ENCODE measurements around the gene ELP2.
A peak's percentile ranks its signal among the peaks of the same experiment; 100 is the strongest.
"Not testable (repeated sequence)": the region's sequence is repeated elsewhere in the genome, so short reads cannot be mapped to it uniquely, and the experiment has no call there.

ELP2 gene

GRCh38 chr18:36207303-36207702 lies 77.6 kb downstream of the ELP2 start:
- Histone ChIP-seq H3K27me3 (ENCODE audit: control insufficient read depth in 5 of 5, insufficient read depth in 4 of 5, low read length in 5 of 5) (no peaks in the 10 kb centered on the region), H3K9me3 (ENCODE audit: control insufficient read depth in 5 of 5, low read length in 5 of 5) (peaks cover 0 to 4% (median 0%) of the 10 kb centered on the region in 5 donors), H3K4me1 (ENCODE audit: control insufficient read depth in 5 of 5, insufficient read depth in 5 of 5, low read length in 5 of 5) (peaks cover 0 to under 1% (median 0%) of the 10 kb centered on the region in 5 donors), H3K9ac (ENCODE audit: low read length in 5 of 5) (no peak overlapping the region), H3K4me3 (ENCODE audit: low read depth in 1 of 5, low read length in 5 of 5) (no peak overlapping the region), H3K27ac (ENCODE audit: low read depth, low read length) (no peak overlapping the region), H3K36me3 (ENCODE audit: control insufficient read depth in 5 of 5, insufficient read depth in 5 of 5, low read length in 5 of 5) (no peaks in the 10 kb centered on the region)

- H3K9me3 ChIP-seq (ENCODE audit: control insufficient read depth in 5 of 5, low read length in 5 of 5); H3K27me3 ChIP-seq (ENCODE audit: control insufficient read depth in 5 of 5, insufficient read depth in 4 of 5, low read length in 5 of 5); H3K4me3 ChIP-seq (ENCODE audit: low read depth in 1 of 5, low read length in 5 of 5); H3K4me1 ChIP-seq (ENCODE audit: control insufficient read depth in 5 of 5, insufficient read depth in 5 of 5, low read length in 5 of 5); H3K27ac ChIP-seq (ENCODE audit: low read depth, low read length); H3K9ac ChIP-seq (ENCODE audit: low read length in 5 of 5); H3K36me3 ChIP-seq (ENCODE audit: control insufficient read depth in 5 of 5, insufficient read depth in 5 of 5, low read length in 5 of 5): not testable (repeated sequence)
Measured at GRCh38 chr18:36207969-36208368, 78.3 kb downstream of the ELP2 start.

GRCh38 chr18:36211612-36212065 lies 81.9 kb downstream of the ELP2 start:
- H3K27ac ChIP-seq (ENCODE audit: low read depth, low read length) = no peak overlapping the region
- H3K9me3 ChIP-seq (ENCODE audit: control insufficient read depth in 5 of 5, low read length in 5 of 5) = peaks cover 0 to 4% (median 0%) of the 10 kb centered on the region in 5 donors
- H3K4me3 ChIP-seq (ENCODE audit: low read depth in 1 of 5, low read length in 5 of 5) = no peak overlapping the region
- H3K9ac ChIP-seq (ENCODE audit: low read length in 5 of 5) = no peak overlapping the region
- peaks cover 0 to 9% (median 6%) of the 10 kb centered on the region in 5 donors for H3K4me1 ChIP-seq (ENCODE audit: control insufficient read depth in 5 of 5, insufficient read depth in 5 of 5, low read length in 5 of 5)
- no peaks in the 10 kb centered on the region for H3K27me3 ChIP-seq (ENCODE audit: control insufficient read depth in 5 of 5, insufficient read depth in 4 of 5, low read length in 5 of 5)
- peaks cover 0 to 3% (median 0%) of the 10 kb centered on the region in 5 donors for H3K36me3 ChIP-seq (ENCODE audit: control insufficient read depth in 5 of 5, insufficient read depth in 5 of 5, low read length in 5 of 5)

DNA sequence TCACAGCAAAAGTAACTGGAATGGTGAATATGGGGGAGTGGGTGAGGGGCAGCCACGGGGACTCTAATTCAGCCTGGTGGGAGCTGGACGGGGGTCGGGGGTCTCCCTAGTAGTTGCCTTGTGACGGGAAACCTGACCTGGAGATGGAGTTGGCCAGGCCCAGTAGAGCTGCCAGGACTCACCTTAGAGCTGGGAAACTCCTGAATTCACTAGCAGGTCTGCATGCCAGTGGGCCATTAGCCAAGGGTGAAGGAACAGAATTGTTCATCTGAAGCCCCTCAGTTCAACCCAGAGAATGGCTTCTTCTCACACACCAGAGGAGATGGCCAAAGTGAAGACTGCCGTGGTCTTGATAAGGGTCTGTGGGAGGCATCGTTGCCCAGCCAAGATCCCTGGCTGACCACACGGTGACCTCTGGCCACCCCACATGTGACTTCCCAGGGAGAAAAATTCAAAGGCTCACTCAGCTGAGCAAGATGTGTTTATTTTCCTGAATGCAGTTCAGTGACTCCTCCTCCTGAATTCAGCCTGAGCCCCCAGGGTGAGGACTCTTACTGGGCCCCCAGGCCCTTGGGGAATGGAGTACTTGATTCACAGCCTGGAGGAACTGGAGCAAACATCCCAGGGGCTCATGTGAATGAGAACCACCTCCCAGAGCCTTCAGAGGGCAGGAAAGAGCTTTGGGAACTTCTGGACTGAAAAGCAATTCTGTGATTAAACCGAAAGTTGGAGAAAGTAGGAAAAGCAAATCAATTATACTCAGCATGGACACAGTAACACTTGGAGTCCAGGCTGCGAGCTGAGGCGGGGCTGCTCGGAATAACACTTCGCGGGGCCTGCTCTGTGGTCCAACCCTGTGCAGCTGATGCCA lies 82.8 kb downstream of the ELP2 start:
- Histone ChIP-seq H3K36me3 (ENCODE audit: control insufficient read depth in 5 of 5, insufficient read depth in 5 of 5, low read length in 5 of 5) (peaks cover 0 to 3% (median 0%) of the 10 kb centered on the region in 5 donors), H3K27me3 (ENCODE audit: control insufficient read depth in 5 of 5, insufficient read depth in 4 of 5, low read length in 5 of 5) (no peaks in the 10 kb centered on the region), H3K4me1 (ENCODE audit: control insufficient read depth in 5 of 5, insufficient read depth in 5 of 5, low read length in 5 of 5) (peaks cover 0 to 9% (median 6%) of the 10 kb centered on the region in 5 donors), H3K27ac (ENCODE audit: low read depth, low read length) (no peak overlapping the region), H3K4me3 (ENCODE audit: low read depth in 1 of 5, low read length in 5 of 5) (peak overlapping the region in 1 of 5 donors; percentile 9), H3K9me3 (ENCODE audit: control insufficient read depth in 5 of 5, low read length in 5 of 5) (peaks cover 0 to 4% (median 0%) of the 10 kb centered on the region in 5 donors), H3K9ac (ENCODE audit: low read length in 5 of 5) (no peak overlapping the region)

DNA sequence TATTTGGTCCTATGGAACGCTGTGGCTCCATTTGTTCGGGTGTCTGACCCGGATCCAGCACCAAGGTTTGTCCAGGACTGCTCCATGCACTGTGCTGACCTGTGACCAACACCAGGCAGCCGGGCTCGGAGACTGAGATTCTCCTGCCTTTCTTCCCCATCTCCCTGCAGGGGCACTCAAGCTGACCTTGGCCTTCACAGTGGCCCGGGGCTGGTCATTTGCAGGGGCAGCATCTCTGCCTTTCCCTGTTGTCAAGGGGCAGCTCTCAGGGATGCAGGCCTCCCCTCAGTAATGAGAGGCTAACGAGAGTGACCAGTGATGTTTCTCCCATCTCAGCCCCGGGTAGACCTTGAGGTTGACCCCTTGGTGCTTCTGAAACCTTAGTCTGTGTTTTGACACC lies 85.1 kb downstream of the ELP2 start:
- no peaks in the 10 kb centered on the region for H3K9me3 ChIP-seq (ENCODE audit: control insufficient read depth in 5 of 5, low read length in 5 of 5)
- no peak overlapping the region for H3K4me3 ChIP-seq (ENCODE audit: low read depth in 1 of 5, low read length in 5 of 5)
- H3K4me1 ChIP-seq (ENCODE audit: control insufficient read depth in 5 of 5, insufficient read depth in 5 of 5, low read length in 5 of 5) = peaks cover 0 to 9% (median 6%) of the 10 kb centered on the region in 5 donors
- peaks cover 0 to 3% (median 0%) of the 10 kb centered on the region in 5 donors for H3K36me3 ChIP-seq (ENCODE audit: control insufficient read depth in 5 of 5, insufficient read depth in 5 of 5, low read length in 5 of 5)
- no peak overlapping the region for H3K27ac ChIP-seq (ENCODE audit: low read depth, low read length)
- no peaks in the 10 kb centered on the region for H3K27me3 ChIP-seq (ENCODE audit: control insufficient read depth in 5 of 5, insufficient read depth in 4 of 5, low read length in 5 of 5)
- no peak overlapping the region for H3K9ac ChIP-seq (ENCODE audit: low read length in 5 of 5)

DNA sequence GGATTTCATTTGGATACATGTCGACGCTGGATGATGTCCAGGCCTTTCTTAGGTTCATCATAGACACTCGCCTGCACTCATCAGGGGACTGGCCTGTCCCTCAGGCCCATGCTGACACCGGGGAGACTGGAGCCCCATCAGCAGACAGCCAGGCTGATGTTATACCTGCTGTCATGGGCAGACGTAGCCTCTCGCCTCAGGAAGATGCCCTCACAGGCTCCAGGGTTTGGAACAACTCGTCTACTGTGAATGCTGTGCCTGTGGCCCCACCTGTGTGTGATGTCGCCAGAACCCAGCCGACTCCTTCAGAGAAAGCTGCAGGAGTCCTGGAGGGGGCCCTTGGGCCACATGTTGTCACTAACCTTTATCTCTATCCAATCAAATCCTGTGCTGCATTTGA lies 85.9 kb downstream of the ELP2 start:
- no peak overlapping the region for H3K4me3 ChIP-seq (ENCODE audit: low read depth in 1 of 5, low read length in 5 of 5)
- no peaks in the 10 kb centered on the region for H3K27me3 ChIP-seq (ENCODE audit: control insufficient read depth in 5 of 5, insufficient read depth in 4 of 5, low read length in 5 of 5)
- H3K9ac ChIP-seq (ENCODE audit: low read length in 5 of 5) = no peak overlapping the region
- H3K36me3 ChIP-seq (ENCODE audit: control insufficient read depth in 5 of 5, insufficient read depth in 5 of 5, low read length in 5 of 5) = peaks cover 0 to 3% (median 0%) of the 10 kb centered on the region in 5 donors
- no peak overlapping the region for H3K27ac ChIP-seq (ENCODE audit: low read depth, low read length)
- no peaks in the 10 kb centered on the region for H3K9me3 ChIP-seq (ENCODE audit: control insufficient read depth in 5 of 5, low read length in 5 of 5)
- H3K4me1 ChIP-seq (ENCODE audit: control insufficient read depth in 5 of 5, insufficient read depth in 5 of 5, low read length in 5 of 5) = peaks cover 0 to 9% (median 6%) of the 10 kb centered on the region in 5 donors

DNA sequence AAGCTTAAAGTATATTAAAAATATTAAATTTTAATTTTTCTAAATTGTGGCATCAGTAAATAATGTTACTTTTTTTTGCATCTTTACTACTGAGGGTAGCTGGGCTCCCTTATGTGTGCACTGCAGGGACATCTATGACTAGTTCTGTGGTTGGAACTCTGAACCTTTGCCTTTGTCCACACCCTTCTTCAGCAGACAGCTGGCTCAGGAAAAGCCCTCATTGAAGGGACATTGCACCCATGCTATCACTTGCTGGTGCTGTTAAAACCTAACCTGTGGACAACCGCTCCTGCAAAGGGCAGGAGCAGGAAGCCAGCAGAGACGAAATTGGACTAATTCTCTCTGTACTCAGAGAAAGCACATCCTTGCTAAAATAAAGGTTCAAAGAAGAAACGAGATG lies 87.6 kb downstream of the ELP2 start:
- Histone ChIP-seq H3K27ac (ENCODE audit: low read depth, low read length) (no peak overlapping the region), H3K4me3 (ENCODE audit: low read depth in 1 of 5, low read length in 5 of 5) (no peak overlapping the region), H3K27me3 (ENCODE audit: control insufficient read depth in 5 of 5, insufficient read depth in 4 of 5, low read length in 5 of 5) (no peaks in the 10 kb centered on the region), H3K36me3 (ENCODE audit: control insufficient read depth in 5 of 5, insufficient read depth in 5 of 5, low read length in 5 of 5) (peaks cover 0 to 3% (median 0%) of the 10 kb centered on the region in 5 donors), H3K9ac (ENCODE audit: low read length in 5 of 5) (no peak overlapping the region), H3K9me3 (ENCODE audit: control insufficient read depth in 5 of 5, low read length in 5 of 5) (no peaks in the 10 kb centered on the region), H3K4me1 (ENCODE audit: control insufficient read depth in 5 of 5, insufficient read depth in 5 of 5, low read length in 5 of 5) (peaks cover 0 to 8% (median 6%) of the 10 kb centered on the region in 5 donors)

GRCh38 chr18:36229188-36229587 lies 99.5 kb downstream of the ELP2 start:
- Histone ChIP-seq H3K27me3 (ENCODE audit: control insufficient read depth in 5 of 5, insufficient read depth in 4 of 5, low read length in 5 of 5) (no peaks in the 10 kb centered on the region), H3K36me3 (ENCODE audit: control insufficient read depth in 5 of 5, insufficient read depth in 5 of 5, low read length in 5 of 5) (no peaks in the 10 kb centered on the region), H3K27ac (ENCODE audit: low read depth, low read length) (no peak overlapping the region), H3K4me1 (ENCODE audit: control insufficient read depth in 5 of 5, insufficient read depth in 5 of 5, low read length in 5 of 5) (no peaks in the 10 kb centered on the region), H3K9me3 (ENCODE audit: control insufficient read depth in 5 of 5, low read length in 5 of 5) (peaks cover 5 to 36% (median 23%) of the 10 kb centered on the region in 5 donors), H3K4me3 (ENCODE audit: low read depth in 1 of 5, low read length in 5 of 5) (no peak overlapping the region), H3K9ac (ENCODE audit: low read length in 5 of 5) (no peak overlapping the region)

Measured in subcutaneous abdominal adipose tissue (tissue), 5 donors.